ENCODE data around the gene GFM1.

DNA sequence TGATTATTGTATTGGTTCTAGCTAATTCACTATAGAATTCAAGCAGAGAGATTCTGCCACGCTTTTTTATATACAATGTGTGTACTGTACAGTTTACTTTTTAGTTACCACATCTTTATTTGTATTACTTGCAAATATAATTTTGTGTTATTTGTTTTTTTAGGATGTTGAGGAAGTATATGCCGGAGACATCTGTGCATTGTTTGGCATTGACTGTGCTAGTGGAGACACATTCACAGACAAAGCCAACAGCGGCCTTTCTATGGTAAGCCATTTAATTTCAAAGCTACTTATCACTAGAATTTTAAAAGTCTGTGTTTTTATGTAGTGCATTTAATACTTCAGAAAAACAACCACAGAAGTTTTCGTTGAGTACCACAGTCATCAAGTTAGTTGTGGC, 16.4 kb downstream of the GFM1 start:
- TF ChIP-seq, protein P1, sequence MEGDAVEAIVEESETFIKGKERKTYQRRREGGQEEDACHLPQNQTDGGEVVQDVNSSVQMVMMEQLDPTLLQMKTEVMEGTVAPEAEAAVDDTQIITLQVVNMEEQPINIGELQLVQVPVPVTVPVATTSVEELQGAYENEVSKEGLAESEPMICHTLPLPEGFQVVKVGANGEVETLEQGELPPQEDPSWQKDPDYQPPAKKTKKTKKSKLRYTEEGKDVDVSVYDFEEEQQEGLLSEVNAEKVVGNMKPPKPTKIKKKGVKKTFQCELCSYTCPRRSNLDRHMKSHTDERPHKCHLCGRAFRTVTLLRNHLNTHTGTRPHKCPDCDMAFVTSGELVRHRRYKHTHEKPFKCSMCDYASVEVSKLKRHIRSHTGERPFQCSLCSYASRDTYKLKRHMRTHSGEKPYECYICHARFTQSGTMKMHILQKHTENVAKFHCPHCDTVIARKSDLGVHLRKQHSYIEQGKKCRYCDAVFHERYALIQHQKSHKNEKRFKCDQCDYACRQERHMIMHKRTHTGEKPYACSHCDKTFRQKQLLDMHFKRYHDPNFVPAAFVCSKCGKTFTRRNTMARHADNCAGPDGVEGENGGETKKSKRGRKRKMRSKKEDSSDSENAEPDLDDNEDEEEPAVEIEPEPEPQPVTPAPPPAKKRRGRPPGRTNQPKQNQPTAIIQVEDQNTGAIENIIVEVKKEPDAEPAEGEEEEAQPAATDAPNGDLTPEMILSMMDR (IDR thresholded peaks at IDR 0.05): no peak
- no peak for TF ChIP-seq POLR2A (IDR thresholded peaks at IDR 0.05)

All from ovary (tissue), 3 donors.